Mucosa of descending colon (tissue), 3 donors: Measurements from ENCODE around the gene SLC26A6. TPM values are rescaled to one million over a fixed set of nuclear protein-coding genes. Genes with fewer than 3 reads are reported as not detected.
A peak's percentile ranks its signal among the peaks of the same experiment; 100 is the strongest.

ENCODE experiments used
- ATAC-seq: fragments of 200-7000 bp; cut with Tn5 transposase; one replicate; pipeline ENCODE4 v1.9.1; 2020; ENCODE audit warnings: mild to moderate bottlenecking, moderate library complexity
- DNase-seq, 3 donors: peaks; one replicate each; pipeline ENCODE4 v3.0.0-alpha.2; 2020
- H3K36me3 ChIP-seq: fragments of 200-600 bp; one replicate; pipeline ENCODE4 v1.8.0; 2021; ENCODE audit warnings: low read depth, mild to moderate bottlenecking
- H3K4me1 ChIP-seq: fragments of 200-600 bp; one replicate; pipeline ENCODE4 v1.8.0; 2021; ENCODE audit warnings: low read depth, mild to moderate bottlenecking
- H3K4me3 ChIP-seq: fragments of 200-600 bp; one replicate; pipeline ENCODE4 v1.8.0; 2021; ENCODE audit warnings: mild to moderate bottlenecking
- H3K9me3 ChIP-seq: fragments of 200-600 bp; one replicate; pipeline ENCODE4 v1.8.0; 2021; ENCODE audit warnings: mild to moderate bottlenecking
- CTCF ChIP-seq: fragments of 200-600 bp; IDR thresholded peaks from one replicate; pipeline ENCODE4 v1.8.0; 2022; ENCODE audit warnings: antibody characterized with exemption, mild to moderate bottlenecking
- intact Hi-C, 2 donors: fragments of 100-400 bp; cut with DNase I in 1 of 2; cut with micrococcal nuclease in 1 of 2; formaldehyde crosslinking; loops; one replicate each; pipeline versions ENCODE4 v1.11.0 to v1.11.1; 2022; cut with DNase I, micrococcal nuclease
- total RNA-seq, 3 donors: library from RNA; stranded (reverse); fragmentation: NEBNext Ultra II Directional in 2 of 3; extraction: Animal tissue kit (Norgen Biotek cat#: 25700) in 2 of 3; gene quantifications; one replicate each; pipeline versions ENCODE4 v1.2.1 to v1.2.4, GENCODE V29; 2021 to 2023
- donor health status: DM: no; HTN: no; CAD: no; lungs with moderate emphysema.
- donor health status: DM: no; HTN: no; CAD: no.
- donor health status: DM: no; HTN: yes; CAD: no.

SLC26A6 gene
- total RNA-seq, 3 donors from 2014 or later: 78.6 to 161 (median 104) TPM

GRCh38 chr3:48634661-48635221, 520 bp downstream of the SLC26A6 start:
- no peak for TF ChIP-seq CTCF

GRCh38 chr3:48633743-48634142, 1.5 kb downstream of the SLC26A6 start:
- intact Hi-C loops: no loop called here
- Histone ChIP-seq H3K9me3 (no peaks in the 10 kb centered on the region), H3K4me3 (no peak overlapping the region), H3K4me1 (peaks cover 19% of the 10 kb centered on the region), H3K36me3 (no peaks in the 10 kb centered on the region)
- TF ChIP-seq CTCF: no peak
- ATAC-seq (no peak), DNase-seq (no peak)

More at GRCh38 chr3:48634661-48635221, 520 bp downstream of the SLC26A6 start:
- intact Hi-C loops: no loop called here
- peak; percentile 77 to 82 (median 80) for DNase-seq
- Histone ChIP-seq H3K4me3 (peak overlapping the region; percentile 96), H3K9me3 (no peaks in the 10 kb centered on the region), H3K36me3 (no peaks in the 10 kb centered on the region), H3K4me1 (peaks cover 19% of the 10 kb centered on the region)
- peak; percentile 64 for ATAC-seq

- intact Hi-C loops: no loop called here
- ATAC-seq (no peak), DNase-seq (no peak)
- no peaks in the 10 kb centered on the region for H3K9me3 ChIP-seq
- peaks cover 19% of the 10 kb centered on the region for H3K4me1 ChIP-seq
- H3K4me3 ChIP-seq: no peak overlapping the region
- TF ChIP-seq CTCF: no peak
- no peaks in the 10 kb centered on the region for H3K36me3 ChIP-seq
Observed at GRCh38 chr3:48633256-48633655, 2.0 kb downstream of the SLC26A6 start.

- peaks cover 19% of the 10 kb centered on the region for H3K4me1 ChIP-seq
- H3K36me3 ChIP-seq: no peaks in the 10 kb centered on the region
- no peak for DNase-seq
- no peak for ATAC-seq
- intact Hi-C loops: no loop called here
- H3K4me3 ChIP-seq: no peak overlapping the region
- no peak for TF ChIP-seq CTCF
- H3K9me3 ChIP-seq: no peaks in the 10 kb centered on the region
Observed at GRCh38 chr3:48631516-48632448, 3.5 kb downstream of the SLC26A6 start.

GRCh38 chr3:48630833-48631232, 4.4 kb downstream of the SLC26A6 start:
- intact Hi-C loops: no loop called here
- Histone ChIP-seq H3K4me3 (no peak overlapping the region), H3K9me3 (no peaks in the 10 kb centered on the region), H3K4me1 (peaks cover 12% of the 10 kb centered on the region), H3K36me3 (no peaks in the 10 kb centered on the region)
- no peak for DNase-seq
- ATAC-seq: no peak
- no peak for TF ChIP-seq CTCF
